Measurements from ENCODE around the gene NKAIN2.
"Not testable (repeated sequence)": the region's sequence is repeated elsewhere in the genome, so short reads cannot be mapped to it uniquely, and the experiment has no call there.

The NKAIN2 gene

GRCh38 chr6:124022051-124022450 lies 218.4 kb downstream of the NKAIN2 start:
- in situ Hi-C loops (cut with MboI; ENCODE audit: low sequenced_read_pairs) = not testable (repeated sequence)

- in situ Hi-C loops (cut with MboI; ENCODE audit: low sequenced_read_pairs) = no loop called here
Observed at GRCh38 chr6:124022641-124023040, 219.0 kb downstream of the NKAIN2 start.

- in situ Hi-C loops (cut with MboI; ENCODE audit: low sequenced_read_pairs) = no loop called here
Observed at GRCh38 chr6:124026694-124027093, 223.0 kb downstream of the NKAIN2 start.

GRCh38 chr6:124027392-124027791 lies 223.7 kb downstream of the NKAIN2 start:
- in situ Hi-C loops (cut with MboI; ENCODE audit: low sequenced_read_pairs) = no loop called here

- in situ Hi-C loops (cut with MboI; ENCODE audit: low sequenced_read_pairs) = no loop called here
Observed at GRCh38 chr6:124028117-124028516, 224.5 kb downstream of the NKAIN2 start.

GRCh38 chr6:124029567-124029966 lies 225.9 kb downstream of the NKAIN2 start:
- in situ Hi-C loops (cut with MboI; ENCODE audit: low sequenced_read_pairs) = no loop called here

- in situ Hi-C loops (cut with MboI; ENCODE audit: low sequenced_read_pairs) = no loop called here
Observed at GRCh38 chr6:124033501-124033900, 229.8 kb downstream of the NKAIN2 start.

- in situ Hi-C loops (cut with MboI; ENCODE audit: low sequenced_read_pairs) = no loop called here
Observed at GRCh38 chr6:124036384-124036783, 232.7 kb downstream of the NKAIN2 start.

GRCh38 chr6:124040655-124041054 lies 237.0 kb downstream of the NKAIN2 start:
- in situ Hi-C loops (cut with MboI; ENCODE audit: low sequenced_read_pairs) = no loop called here

- in situ Hi-C loops (cut with MboI; ENCODE audit: low sequenced_read_pairs) = no loop called here
Observed at GRCh38 chr6:124052120-124052519, 248.5 kb downstream of the NKAIN2 start.

- in situ Hi-C loops (cut with MboI; ENCODE audit: low sequenced_read_pairs) = no loop called here
Observed at GRCh38 chr6:124053315-124053714, 249.7 kb downstream of the NKAIN2 start.

- in situ Hi-C loops (cut with MboI; ENCODE audit: low sequenced_read_pairs) = no loop called here
Observed at GRCh38 chr6:124054034-124054433, 250.4 kb downstream of the NKAIN2 start.

GRCh38 chr6:124055395-124055794 lies 251.7 kb downstream of the NKAIN2 start:
- in situ Hi-C loops (cut with MboI; ENCODE audit: low sequenced_read_pairs) = no loop called here

- in situ Hi-C loops (cut with MboI; ENCODE audit: low sequenced_read_pairs) = no loop called here
Observed at GRCh38 chr6:124055963-124056362, 252.3 kb downstream of the NKAIN2 start.

GRCh38 chr6:124056407-124057334 lies 253.0 kb downstream of the NKAIN2 start:
- in situ Hi-C loops (cut with MboI; ENCODE audit: low sequenced_read_pairs) = no loop called here

GRCh38 chr6:124057461-124057860 lies 253.8 kb downstream of the NKAIN2 start:
- in situ Hi-C loops (cut with MboI; ENCODE audit: low sequenced_read_pairs) = no loop called here

GRCh38 chr6:124064317-124065113 lies 260.9 kb downstream of the NKAIN2 start:
- in situ Hi-C loops (cut with MboI; ENCODE audit: low sequenced_read_pairs) = no loop called here

- in situ Hi-C loops (cut with MboI; ENCODE audit: low sequenced_read_pairs) = no loop called here
Observed at GRCh38 chr6:124066269-124066668, 262.6 kb downstream of the NKAIN2 start.

GRCh38 chr6:124066946-124067552 lies 263.4 kb downstream of the NKAIN2 start:
- in situ Hi-C loops (cut with MboI; ENCODE audit: low sequenced_read_pairs) = no loop called here

GRCh38 chr6:124069230-124069950 lies 265.7 kb downstream of the NKAIN2 start:
- in situ Hi-C loops (cut with MboI; ENCODE audit: low sequenced_read_pairs) = no loop called here

- in situ Hi-C loops (cut with MboI; ENCODE audit: low sequenced_read_pairs) = no loop called here
Observed at GRCh38 chr6:124073021-124073420, 269.4 kb downstream of the NKAIN2 start.
